Cardiac fibroblast (primary cell): ENCODE data around the gene MT1G.
A peak's percentile ranks its signal among the peaks of the same experiment; 100 is the strongest.

Experiments used
- DNase-seq, 2 donors: peaks; one replicate each; pipeline versions ENCODE4 v3.0.0 to v3.0.0-alpha.2; 2010; ENCODE audit warnings: low read depth in 2 of 2
- H3K4me3 ChIP-seq, 2 donors: replicated peaks in 1 of 2; 1 replicate in 1 of 2; 2 replicates in 1 of 2; pipeline ENCODE4 v1.5.1; 2011; ENCODE audit warnings: low read depth in 2 of 2, low read length in 2 of 2, mild to moderate bottlenecking in 2 of 2, moderate library complexity in 1 of 2
- CTCF ChIP-seq: IDR thresholded peaks from one replicate; pipeline ENCODE4 v1.5.1; 2011; ENCODE audit warnings: low read depth, mild to moderate bottlenecking, low read length, inconsistent platforms

MT1G gene

DNA sequence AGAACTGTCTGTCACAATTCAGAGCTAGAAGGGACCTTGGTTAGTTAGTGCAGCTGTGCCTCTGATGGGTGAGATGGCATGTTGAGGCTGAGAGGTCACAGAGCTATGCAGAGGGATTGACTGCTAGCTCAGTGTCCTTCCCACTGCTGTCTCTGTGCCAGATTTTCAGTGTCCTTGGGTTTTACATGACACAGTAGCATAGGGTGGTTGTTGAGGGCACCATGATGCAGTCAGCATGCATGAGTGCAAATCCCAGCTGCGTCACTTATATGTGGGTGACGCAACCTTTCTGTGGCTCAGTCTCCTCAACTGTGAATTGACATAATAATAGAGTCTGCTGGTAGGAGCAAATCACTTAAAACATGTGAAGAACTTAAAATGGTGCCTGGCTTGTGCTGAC is 26.7 kb downstream of the MT1G start:
- H3K4me3 ChIP-seq: no peak overlapping the region
- DNase-seq: no peak
- no peak for TF ChIP-seq CTCF

GRCh38 chr16:56640076-56640475 is 27.8 kb downstream of the MT1G start:
- TF ChIP-seq CTCF: no peak
- H3K4me3 ChIP-seq: no peak overlapping the region
- no peak for DNase-seq

GRCh38 chr16:56639045-56639444 is 28.8 kb downstream of the MT1G start:
- DNase-seq: no peak
- TF ChIP-seq CTCF: no peak
- H3K4me3 ChIP-seq: no peak overlapping the region

DNA sequence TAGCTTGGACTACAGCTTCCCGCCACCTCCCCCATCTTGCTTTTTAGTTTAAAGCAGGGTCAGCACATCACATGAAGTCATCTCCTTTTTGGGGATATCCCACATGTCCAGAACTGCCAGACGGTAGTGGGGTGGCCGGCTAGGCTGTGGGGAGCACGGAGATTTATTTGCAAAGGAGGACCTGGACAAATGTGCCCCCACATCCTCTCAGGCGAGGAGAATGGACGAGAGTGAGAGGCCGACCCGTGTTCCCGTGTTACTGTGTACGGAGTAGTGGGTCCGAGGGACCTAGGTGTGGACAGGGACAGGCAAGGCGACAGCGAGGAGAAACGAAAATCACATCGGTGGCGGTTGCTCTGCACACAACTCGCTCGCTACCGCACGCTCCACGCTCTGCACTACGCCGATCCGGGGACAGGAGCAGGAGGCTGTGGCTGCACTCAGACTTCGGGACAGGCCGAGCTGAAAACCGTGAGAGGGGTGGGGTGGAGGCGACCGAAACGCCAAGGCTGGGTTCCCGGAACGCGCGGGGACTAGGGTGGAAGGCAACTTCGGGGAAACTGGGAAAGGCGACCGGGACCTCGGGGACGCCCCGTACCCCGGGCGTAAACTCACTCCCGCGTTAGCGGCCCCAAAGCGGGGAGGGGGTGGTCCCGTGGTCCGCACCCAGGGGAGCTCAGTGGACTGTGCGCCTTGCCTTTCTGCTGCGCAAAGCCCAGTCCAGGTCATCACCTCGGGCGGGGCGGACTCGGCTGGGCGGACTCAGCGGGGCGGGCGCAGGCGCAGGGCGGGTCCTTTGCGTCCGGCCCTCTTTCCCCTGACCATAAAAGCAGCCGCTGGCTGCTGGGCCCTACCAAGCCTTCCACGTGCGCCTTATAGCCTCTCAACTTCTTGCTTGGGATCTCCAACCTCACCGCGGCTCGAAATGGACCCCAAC is 29.8 kb downstream of the MT1G start, which contains the start of gene MT1A:
MT1A (plus strand) TSS at position 853 of the 937 bp plus-strand sequence; CDS start at position 926, 73 bp downstream.
- no peak for TF ChIP-seq CTCF
- DNase-seq: peak; percentile 60 to 62
- peak within 1 kb of the TSS; percentile 58 to 59 for H3K4me3 ChIP-seq

GRCh38 chr16:56636616-56637413 is 31.1 kb downstream of the MT1G start:
- no peak for DNase-seq
- no peak overlapping the region for H3K4me3 ChIP-seq
- no peak for TF ChIP-seq CTCF

DNA sequence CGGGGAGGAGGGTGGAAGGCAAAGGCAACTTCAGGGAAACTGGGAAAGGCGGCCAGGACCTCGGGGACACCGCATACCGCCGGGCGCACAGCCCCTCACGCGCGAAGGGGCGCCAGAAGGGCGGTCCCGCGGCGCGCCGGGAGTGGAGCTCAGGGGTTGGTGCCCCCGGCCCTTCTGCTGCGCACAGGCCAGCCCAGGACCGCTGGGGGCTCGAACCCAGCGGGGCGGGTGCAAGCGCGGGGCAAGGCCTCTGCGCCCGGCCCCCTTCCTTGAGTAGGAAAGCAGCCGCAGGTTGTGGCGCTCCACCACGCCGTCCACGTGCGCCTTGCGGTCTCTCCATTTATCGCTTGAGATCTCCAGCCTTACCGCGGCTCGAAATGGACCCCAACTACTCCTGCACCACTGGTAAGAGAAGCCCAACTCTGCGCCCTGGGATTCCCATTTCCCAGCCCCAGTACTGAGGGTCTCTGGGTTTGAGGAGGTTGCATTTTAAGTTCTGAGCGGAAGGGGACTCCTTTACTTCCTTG is 32.4 kb downstream of the MT1G start:
- H3K4me3 ChIP-seq: peak overlapping the region in 1 of 2 donors; percentile 29
- no peak for DNase-seq

More for the DNA sequence above, 32.4 kb downstream of the MT1G start:
- no peak for TF ChIP-seq CTCF
